Muscle of leg (tissue), 16 donors: ENCODE measurements around the gene SLC12A1. TPM values are rescaled to one million over a fixed set of nuclear protein-coding genes. Genes with fewer than 3 reads are reported as not detected.

Source experiments
- DNase-seq: peaks from one replicate; pipeline ENCODE4 v3.0.0; 2013
- H3K27ac ChIP-seq: one replicate; pipeline ENCODE4 v1.5.1; 2013; ENCODE audit warnings: mild to moderate bottlenecking, low read length, control low read depth
- H3K27me3 ChIP-seq: one replicate; pipeline ENCODE4 v1.6.1; 2013; ENCODE audit warnings: low read length; ENCODE audit not compliant: control insufficient read depth, insufficient read depth
- H3K36me3 ChIP-seq: one replicate; pipeline ENCODE4 v1.6.1; 2013; ENCODE audit warnings: low read length; ENCODE audit not compliant: control insufficient read depth, insufficient read depth
- H3K4me1 ChIP-seq: one replicate; pipeline ENCODE4 v1.6.1; 2013; ENCODE audit warnings: low read length; ENCODE audit not compliant: control insufficient read depth, insufficient read depth
- H3K4me3 ChIP-seq: one replicate; pipeline ENCODE4 v1.5.1; 2013; ENCODE audit warnings: low read length, control low read depth
- H3K9me3 ChIP-seq: replicated peaks from 2 replicates; pipeline ENCODE4 v1.6.1; 2013; ENCODE audit warnings: low read depth, low read length; ENCODE audit not compliant: control insufficient read depth
- WGBS: methylation state at CpG from one replicate; pipeline ENCODE4 v1.1.5; 2013; ENCODE audit warnings: missing lambda C conversion rate; ENCODE audit not compliant: insufficient coverage; 5-methylcytosine and 5-hydroxymethylcytosine counted together
- long read RNA-seq, 11 donors: transcript quantifications; one replicate each; lab custom pipeline, GENCODE V29; 2026
- polyA plus RNA-seq, 8 donors: library from polyadenylated mRNA; unstranded; fragments of 120-200 nt; gene quantifications; one replicate each; pipeline versions ENCODE4 v1.2.1 to v1.2.3, GENCODE V29; 2013; ENCODE audit warnings: inconsistent platforms in 1 of 8, low replicate concordance in 1 of 8; ENCODE audit not compliant: insufficient read length in 8 of 8, insufficient read depth in 1 of 8
- total RNA-seq: library from RNA; stranded (reverse); fragments of 120-200 nt; gene quantifications from one replicate; pipeline ENCODE4 v1.2.4, GENCODE V29; 2013

Gene SLC12A1
- not detected for total RNA-seq
- polyA plus RNA-seq, result under 1 TPM in 6 of 8 donors, not detected in 2; 0.07 to 0.23 (median 0.15) TPM
- long read RNA-seq, donor 1, result 0 reads
- long read RNA-seq, donor 2, result 0 reads
- long read RNA-seq, donor 3, result 0 reads
- long read RNA-seq, donor 4, result 0 reads
- long read RNA-seq, donor 5, result 0 reads
- long read RNA-seq, donor 6, result 0 reads
- long read RNA-seq, donor 7, result 0 reads
- long read RNA-seq, donor 8, result 0 reads
- long read RNA-seq, donor 9, result 0 reads
- long read RNA-seq, donor 10, result 0 reads
- long read RNA-seq, donor 11, result 0 reads

DNA sequence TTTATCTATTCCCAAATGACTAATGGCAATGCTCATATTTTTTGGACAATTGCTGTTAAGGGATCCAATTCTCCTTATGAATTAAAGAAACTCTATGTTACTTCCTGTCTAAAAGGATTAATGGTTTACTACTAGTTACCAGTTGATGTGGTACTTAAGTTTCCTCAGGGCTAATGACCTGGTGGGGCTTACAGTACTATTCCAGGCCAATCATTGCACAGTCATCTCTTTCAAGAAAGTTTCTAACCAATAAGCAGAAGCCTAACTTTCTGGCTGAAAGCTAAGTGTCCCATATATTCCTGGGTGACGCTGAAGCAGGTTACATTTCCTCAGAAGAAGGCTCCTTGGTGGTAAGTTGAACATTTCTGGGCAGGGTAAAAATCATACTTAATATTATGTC is at the start of gene SLC12A1:
Gene SLC12A1 (plus strand): TSS at position 322 of the 400 bp plus-strand sequence. CDS start 1,418 bp downstream, outside the sequence.
- Histone ChIP-seq H3K27ac (no peak within 1 kb of the TSS), H3K27me3 (no peaks in the 10 kb centered on the region), H3K36me3 (no peaks in the 10 kb centered on the region), H3K4me3 (no peak within 1 kb of the TSS), H3K9me3 (no peaks in the 10 kb centered on the region), H3K4me1 (no peaks in the 10 kb centered on the region)
- WGBS, result no CpG with 5 or more reads among the region's 1 CpG
- no peak for DNase-seq

GRCh38 chr15:48168616-48169015 is 37.5 kb upstream of the SLC12A1 start:
- Histone ChIP-seq H3K4me3 (no peak overlapping the region), H3K27me3 (no peaks in the 10 kb centered on the region), H3K27ac (no peak overlapping the region), H3K4me1 (no peaks in the 10 kb centered on the region), H3K9me3 (no peaks in the 10 kb centered on the region), H3K36me3 (no peaks in the 10 kb centered on the region)
- no CpG with 5 or more reads among the region's 3 CpGs for WGBS
- no peak for DNase-seq

DNA sequence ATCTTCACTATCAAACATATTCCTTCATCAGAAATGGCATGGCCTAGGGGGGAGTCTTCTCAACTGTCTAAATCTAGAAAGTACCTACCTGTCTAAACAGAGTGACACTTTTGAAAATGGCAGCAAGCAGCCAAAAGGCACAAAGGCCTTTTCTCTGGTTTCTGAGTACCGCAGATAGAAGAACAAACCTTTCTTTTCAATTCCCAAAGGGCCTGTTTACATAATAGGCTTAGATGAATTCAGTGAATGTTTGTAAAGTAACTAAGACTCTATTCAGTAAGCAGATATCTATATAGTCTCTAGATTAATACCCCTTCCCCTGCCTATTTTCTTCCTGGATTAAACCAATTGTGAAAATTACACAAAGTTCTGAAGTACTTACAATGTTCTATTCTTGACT is 35.1 kb upstream of the SLC12A1 start:
- H3K9me3 ChIP-seq, result no peaks in the 10 kb centered on the region
- DNase-seq, result peak; percentile 3
- H3K36me3 ChIP-seq, result no peaks in the 10 kb centered on the region
- WGBS, result no CpG with 5 or more reads among the region's 1 CpG
- H3K27ac ChIP-seq, result no peak overlapping the region
- no peak overlapping the region for H3K4me3 ChIP-seq
- H3K27me3 ChIP-seq, result no peaks in the 10 kb centered on the region
- no peaks in the 10 kb centered on the region for H3K4me1 ChIP-seq

GRCh38 chr15:48175126-48175525 is 31.0 kb upstream of the SLC12A1 start:
- H3K27ac ChIP-seq, result no peak overlapping the region
- H3K27me3 ChIP-seq, result peaks cover 5% of the 10 kb centered on the region
- H3K4me3 ChIP-seq, result no peak overlapping the region
- no peaks in the 10 kb centered on the region for H3K36me3 ChIP-seq
- H3K9me3 ChIP-seq, result no peaks in the 10 kb centered on the region
- DNase-seq, result no peak
- peaks cover 2% of the 10 kb centered on the region for H3K4me1 ChIP-seq
- WGBS, result no CpG with 5 or more reads among the region's 3 CpGs

- Histone ChIP-seq H3K4me3 (no peak overlapping the region), H3K4me1 (peaks cover 2% of the 10 kb centered on the region), H3K27ac (no peak overlapping the region), H3K36me3 (no peaks in the 10 kb centered on the region), H3K9me3 (no peaks in the 10 kb centered on the region), H3K27me3 (peaks cover 5% of the 10 kb centered on the region)
- DNase-seq, result peak; percentile 75
- no CpG with 5 or more reads among the region's 4 CpGs for WGBS
Measured at GRCh38 chr15:48176112-48176511, 30.0 kb upstream of the SLC12A1 start.

DNA sequence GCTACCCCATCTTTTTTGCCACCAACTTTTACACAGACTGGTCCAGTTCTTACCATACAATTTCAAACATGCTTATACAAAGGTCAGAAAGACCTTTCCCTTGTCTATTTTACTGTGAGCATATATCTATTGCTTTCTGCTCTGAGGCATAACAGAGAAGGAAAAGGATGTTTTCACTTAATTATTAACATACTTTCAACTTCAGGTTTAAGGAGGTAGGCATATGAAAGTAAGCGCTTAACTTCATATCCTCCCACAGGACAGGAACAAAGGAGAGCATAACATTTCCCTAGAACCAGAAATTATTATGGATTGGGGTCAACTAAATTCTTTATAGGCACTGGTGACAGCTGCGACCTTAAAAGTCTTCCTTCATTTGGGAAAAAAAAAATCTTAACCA is 29.1 kb upstream of the SLC12A1 start:
- DNase-seq, result no peak
- no CpG with 5 or more reads among the region's 2 CpGs for WGBS
- H3K27ac ChIP-seq, result no peak overlapping the region
- H3K27me3 ChIP-seq, result peaks cover 5% of the 10 kb centered on the region
- no peaks in the 10 kb centered on the region for H3K36me3 ChIP-seq
- H3K4me1 ChIP-seq, result peaks cover 2% of the 10 kb centered on the region
- H3K4me3 ChIP-seq, result peak overlapping the region; percentile 43
- H3K9me3 ChIP-seq, result no peaks in the 10 kb centered on the region

DNA sequence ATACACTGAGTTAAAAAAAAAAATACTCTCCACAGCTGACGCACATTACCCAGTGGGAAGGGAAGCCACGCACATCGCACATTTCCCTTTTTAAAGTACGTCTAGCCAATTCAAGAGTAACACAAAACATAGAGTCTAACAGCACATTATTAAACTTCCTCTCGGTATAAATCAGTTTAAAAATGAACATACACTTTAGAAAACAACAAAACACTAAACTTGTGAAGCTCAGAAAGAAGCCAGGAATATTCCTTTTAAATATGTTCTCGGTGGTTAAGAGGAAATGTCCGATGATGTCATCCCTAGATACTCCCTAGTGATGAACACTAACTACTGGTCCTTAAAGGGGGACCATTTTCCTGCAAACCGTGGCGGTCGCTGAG is 28.7 kb upstream of the SLC12A1 start:
- DNase-seq, result peak; percentile 82
- H3K9me3 ChIP-seq, result no peaks in the 10 kb centered on the region
- H3K4me1 ChIP-seq, result peaks cover 2% of the 10 kb centered on the region
- peaks cover 5% of the 10 kb centered on the region for H3K27me3 ChIP-seq
- H3K36me3 ChIP-seq, result no peaks in the 10 kb centered on the region
- WGBS, result 0% methylated on average over 1 of the region's 10 CpGs
- peak overlapping the region; percentile 53 for H3K27ac ChIP-seq
- H3K4me3 ChIP-seq, result peak overlapping the region; percentile 43

GRCh38 chr15:48177766-48178647 is 28.1 kb upstream of the SLC12A1 start, which contains the start of gene MYEF2:
MYEF2 (minus strand) TSS chr15:48178295; CDS start chr15:48178237, 58 bp downstream.
- DNase-seq, result peak; percentile 76
- Histone ChIP-seq H3K4me1 (peaks cover 2% of the 10 kb centered on the region), H3K4me3 (peak within 1 kb of the TSS; percentile 43), H3K27me3 (peaks cover 5% of the 10 kb centered on the region), H3K36me3 (no peaks in the 10 kb centered on the region), H3K9me3 (no peaks in the 10 kb centered on the region), H3K27ac (peak within 1 kb of the TSS; percentile 53)
- 1% methylated on average over 70 of the region's 71 CpGs for WGBS

DNA sequence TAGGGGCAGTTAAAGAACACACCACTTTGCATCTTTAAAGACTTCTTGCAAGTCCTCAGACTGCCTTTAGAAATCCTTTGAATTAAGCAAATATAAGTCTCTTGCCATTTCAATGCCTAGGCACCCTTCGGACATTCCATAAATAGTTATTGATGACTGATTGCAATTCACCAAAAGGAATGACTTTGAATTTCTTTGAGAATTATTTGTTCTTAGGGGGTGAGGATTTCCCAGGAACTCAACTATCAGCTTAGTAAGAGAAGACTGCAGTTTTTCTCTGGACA is 27.5 kb upstream of the SLC12A1 start:
- no peak overlapping the region for H3K27ac ChIP-seq
- DNase-seq, result no peak

DNA sequence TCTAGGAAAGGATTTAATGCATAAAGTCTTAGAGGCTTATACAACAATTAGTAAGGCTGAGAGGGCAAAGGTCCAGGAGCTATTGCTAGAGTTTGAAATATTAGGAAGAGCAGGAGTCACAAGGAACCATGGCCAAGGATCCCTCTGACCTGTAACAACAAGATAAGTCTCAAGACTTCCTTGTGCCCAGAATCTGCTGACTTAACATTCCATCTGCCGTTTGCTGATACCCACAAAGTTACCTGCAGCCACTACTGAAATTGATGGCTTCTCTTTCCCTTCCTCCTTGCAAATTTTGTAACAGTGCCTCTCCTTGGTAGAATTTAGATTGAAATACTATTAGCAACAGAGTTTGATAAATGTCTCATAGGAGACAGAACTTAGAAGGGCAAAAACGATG is 23.4 kb upstream of the SLC12A1 start:
- no peaks in the 10 kb centered on the region for H3K9me3 ChIP-seq
- H3K27me3 ChIP-seq, result peaks cover 3% of the 10 kb centered on the region
- H3K4me3 ChIP-seq, result no peak overlapping the region
- WGBS, result no CpG with 5 or more reads among the region's 2 CpGs
- H3K36me3 ChIP-seq, result no peaks in the 10 kb centered on the region
- DNase-seq, result no peak
- no peak overlapping the region for H3K27ac ChIP-seq
- no peaks in the 10 kb centered on the region for H3K4me1 ChIP-seq

More for the DNA sequence above, 27.5 kb upstream of the SLC12A1 start:
- Histone ChIP-seq H3K9me3 (no peaks in the 10 kb centered on the region), H3K27me3 (peaks cover 5% of the 10 kb centered on the region), H3K36me3 (no peaks in the 10 kb centered on the region), H3K4me3 (no peak overlapping the region), H3K4me1 (peaks cover 2% of the 10 kb centered on the region)
- no CpG with 5 or more reads among the region's 1 CpG for WGBS
